ENCODE data around the gene COPB2. TPM values are rescaled to one million over a fixed set of nuclear protein-coding genes. Genes with fewer than 3 reads are reported as not detected.
A peak's percentile ranks its signal among the peaks of the same experiment; 100 is the strongest.

The COPB2 gene
- total and polyA plus RNA-seq, 2 experiments from 2014 or later, result 181 to 198 TPM

- Histone ChIP-seq H3K4me1 (ENCODE audit: insufficient read depth) (peaks cover 6% of the 10 kb centered on the region; the same call in 1 of the 2 replicates), H2AFZ (no peak overlapping the region), H3K9me3 (ENCODE audit: low read depth) (no peaks in the 10 kb centered on the region), H3K36me3 (ENCODE audit: low read depth) (no peaks in the 10 kb centered on the region), H3F3A (ENCODE audit: insufficient read depth) (no peaks in the 10 kb centered on the region), H3K4me3 (no peak overlapping the region), H3K9ac (no peak overlapping the region), H3K9me2 (ENCODE audit: insufficient read depth) (no peaks in the 10 kb centered on the region), H3K79me2 (ENCODE audit: insufficient read depth) (no peaks in the 10 kb centered on the region), H4K20me1 (ENCODE audit: insufficient read depth) (no peaks in the 10 kb centered on the region), H3K27ac (no peak overlapping the region), H3K27me3 (replicated peaks; ENCODE audit: insufficient read depth) (no peaks in the 10 kb centered on the region), H3K4me2 (ENCODE audit: unreplicated experiment) (no peak overlapping the region)
- in situ Hi-C loops (cut with MboI), result loop anchor here (25.0 kb wide), 1 partner anchor 1432 kb away; no protein-coding TSS in a partner anchor
- DNase-seq, result no peak
- TF ChIP-seq EZH2phosphoT487 (IDR thresholded peaks at IDR 0.05; ENCODE audit: insufficient read depth, low read depth), result no peak
Measured at GRCh38 chr3:139430493-139430892, 41.0 kb upstream of the COPB2 start.

- H3K36me3 ChIP-seq (ENCODE audit: low read depth), result no peaks in the 10 kb centered on the region
- H3K27me3 ChIP-seq (replicated peaks; ENCODE audit: insufficient read depth), result no peaks in the 10 kb centered on the region
- H4K20me1 ChIP-seq (ENCODE audit: insufficient read depth), result no peaks in the 10 kb centered on the region
- H3F3A ChIP-seq (ENCODE audit: insufficient read depth), result no peaks in the 10 kb centered on the region
- in situ Hi-C loops (cut with MboI), result loop anchor here (25.0 kb wide), 1 partner anchor 1435 kb away; no protein-coding TSS in a partner anchor
- no peak for TF ChIP-seq EZH2phosphoT487 (IDR thresholded peaks at IDR 0.05; ENCODE audit: insufficient read depth, low read depth)
- TF ChIP-seq EZH2 (IDR thresholded peaks at IDR 0.05; ENCODE audit: insufficient read depth, poor library complexity, severe bottlenecking), result no peak
- no peaks in the 10 kb centered on the region for H3K9me3 ChIP-seq (ENCODE audit: low read depth)
- no peak overlapping the region for H3K4me2 ChIP-seq (ENCODE audit: unreplicated experiment)
- H3K4me3 ChIP-seq, result no peak overlapping the region
- WGBS, 2 experiments (ENCODE audit: low coverage in 1 of 2, low lambda C conversion rate in 2 of 2, missing lambda C conversion rate in 2 of 2), result 45 to 50% methylated on average over 7 of the region's 7 CpGs
- H3K27ac ChIP-seq, result no peak overlapping the region
- no peaks in the 10 kb centered on the region for H3K4me1 ChIP-seq (ENCODE audit: insufficient read depth)
- no peak overlapping the region for H3K9ac ChIP-seq
- peak; percentile 87 for DNase-seq
- no peaks in the 10 kb centered on the region for H3K79me2 ChIP-seq (ENCODE audit: insufficient read depth)
- H3K9me2 ChIP-seq (ENCODE audit: insufficient read depth), result no peaks in the 10 kb centered on the region
- no peak overlapping the region for H2AFZ ChIP-seq
Measured at GRCh38 chr3:139427283-139428060, 38.0 kb upstream of the COPB2 start.

- in situ Hi-C loops (cut with MboI), result loop anchor here (25.0 kb wide), 1 partner anchor 1436 kb away; no protein-coding TSS in a partner anchor
- Histone ChIP-seq H3K79me2 (ENCODE audit: insufficient read depth) (no peaks in the 10 kb centered on the region), H3K27me3 (replicated peaks; ENCODE audit: insufficient read depth) (no peaks in the 10 kb centered on the region), H3K4me2 (ENCODE audit: unreplicated experiment) (no peak overlapping the region), H3F3A (ENCODE audit: insufficient read depth) (no peaks in the 10 kb centered on the region), H3K9me2 (ENCODE audit: insufficient read depth) (no peaks in the 10 kb centered on the region), H3K27ac (no peak overlapping the region), H3K36me3 (ENCODE audit: low read depth) (no peaks in the 10 kb centered on the region), H3K4me3 (no peak overlapping the region), H3K9me3 (ENCODE audit: low read depth) (no peaks in the 10 kb centered on the region), H2AFZ (no peak overlapping the region), H4K20me1 (ENCODE audit: insufficient read depth) (no peaks in the 10 kb centered on the region), H3K4me1 (ENCODE audit: insufficient read depth) (no peaks in the 10 kb centered on the region), H3K9ac (no peak overlapping the region)
- no peak for DNase-seq
- TF ChIP-seq EZH2 (IDR thresholded peaks at IDR 0.05; ENCODE audit: insufficient read depth, poor library complexity, severe bottlenecking) (no peak), EZH2phosphoT487 (IDR thresholded peaks at IDR 0.05; ENCODE audit: insufficient read depth, low read depth) (no peak)
- 53 to 59% methylated on average over 5 of the region's 5 CpGs for WGBS, 2 experiments (ENCODE audit: low coverage in 1 of 2, low lambda C conversion rate in 2 of 2, missing lambda C conversion rate in 2 of 2)
Measured at GRCh38 chr3:139425745-139426400, 36.4 kb upstream of the COPB2 start.

- in situ Hi-C loops (cut with MboI), result no loop called here
- no peak for DNase-seq
Measured at GRCh38 chr3:139423232-139423631, 33.8 kb upstream of the COPB2 start.

More at GRCh38 chr3:139423232-139423631, 33.8 kb upstream of the COPB2 start:
- 35 to 42% methylated on average over 2 of the region's 2 CpGs for WGBS, 2 experiments (ENCODE audit: low coverage in 1 of 2, low lambda C conversion rate in 2 of 2, missing lambda C conversion rate in 2 of 2)
- Histone ChIP-seq H3K9ac (no peak overlapping the region), H3K9me3 (ENCODE audit: low read depth) (no peaks in the 10 kb centered on the region), H3K4me3 (no peak overlapping the region), H3K36me3 (ENCODE audit: low read depth) (no peaks in the 10 kb centered on the region), H3K79me2 (ENCODE audit: insufficient read depth) (no peaks in the 10 kb centered on the region), H3K27ac (no peak overlapping the region), H3K27me3 (replicated peaks; ENCODE audit: insufficient read depth) (no peaks in the 10 kb centered on the region), H2AFZ (no peak overlapping the region), H4K20me1 (ENCODE audit: insufficient read depth) (no peaks in the 10 kb centered on the region), H3K4me2 (ENCODE audit: unreplicated experiment) (no peak overlapping the region), H3K4me1 (ENCODE audit: insufficient read depth) (no peaks in the 10 kb centered on the region), H3F3A (ENCODE audit: insufficient read depth) (no peaks in the 10 kb centered on the region), H3K9me2 (ENCODE audit: insufficient read depth) (no peaks in the 10 kb centered on the region)
- TF ChIP-seq EZH2phosphoT487 (IDR thresholded peaks at IDR 0.05; ENCODE audit: insufficient read depth, low read depth) (no peak), EZH2 (IDR thresholded peaks at IDR 0.05; ENCODE audit: insufficient read depth, poor library complexity, severe bottlenecking) (no peak)

Measured in GM23248 (cell line).